Measurements from ENCODE around the gene UFD1. TPM values are rescaled to one million over a fixed set of nuclear protein-coding genes. Genes with fewer than 3 reads are reported as not detected.
"Not testable (repeated sequence)": the region's sequence is repeated elsewhere in the genome, so short reads cannot be mapped to it uniquely, and the experiment has no call there.

The UFD1 gene
- total RNA-seq, 2 experiments from 2014 or later: 62.1 to 65.6 TPM

DNA sequence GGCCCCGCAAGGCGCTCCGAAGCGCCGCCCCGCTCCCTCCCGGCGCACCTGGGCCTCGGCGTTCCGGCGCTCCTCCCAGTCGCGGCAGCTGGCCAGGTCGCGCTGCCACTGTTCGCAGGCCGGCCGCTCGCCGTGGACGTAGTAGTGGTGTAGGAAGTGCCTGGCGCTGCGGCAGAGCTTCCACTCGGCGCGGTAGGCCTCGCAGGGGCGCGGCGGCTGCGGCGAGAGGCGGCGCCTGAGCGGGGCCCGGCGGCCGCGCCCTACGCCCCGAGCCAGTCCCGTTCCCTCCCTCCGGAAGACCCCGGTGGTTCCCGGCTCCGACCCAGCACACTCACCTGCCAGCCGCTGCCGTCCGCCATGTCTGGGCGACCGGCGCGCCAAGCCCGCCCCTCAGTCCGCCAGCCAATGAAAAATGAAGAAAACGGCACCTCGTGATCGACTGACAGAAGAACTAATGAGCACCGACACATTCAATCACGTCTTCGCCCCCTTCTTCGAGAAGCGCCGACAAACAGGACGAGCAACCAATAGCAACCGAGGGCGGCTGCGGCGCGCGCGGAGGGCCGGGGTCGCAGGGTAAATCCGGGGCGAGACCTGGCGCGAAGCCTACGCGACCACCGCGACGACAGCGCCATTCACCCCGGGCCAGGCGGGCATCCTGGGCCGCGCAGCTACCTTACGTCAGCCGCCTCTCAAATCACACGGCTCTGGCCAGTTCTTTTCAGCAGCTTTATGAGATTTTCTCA, 31.5 kb downstream of the UFD1 start, which contains the start of gene C22orf39:
Gene C22orf39 (minus strand): TSS at position 382 of the 746 bp plus-strand sequence. CDS start 23 bp downstream, at position 359.
- Mint-ChIP-seq H3K9me3 (no peaks in the 10 kb centered on the region), H3K4me1 (peaks cover 37% of the 10 kb centered on the region), H3K36me3 (ENCODE audit: low read depth) (peaks cover 39% of the 10 kb centered on the region), H3K27me3 (no peaks in the 10 kb centered on the region), H3K27ac (peak within 1 kb of the TSS; percentile 82), H3K4me3 (peak within 1 kb of the TSS; percentile 80)
- DNase-seq: peak; percentile 91
- ChIA-PET POLR2A (interaction anchor here (0.6 to 6.6 kb wide), 15 partner anchors 10 to 325 kb away, joined by 3 to 113 read pairs (median 4); partner anchors contain the start of genes CDC45, DGCR2, ESS2 and HIRA), CTCF (interaction anchor here (0.7 to 1.4 kb wide), 4 partner anchors 15 to 268 kb away, joined by 3 to 4 read pairs (median 3); no protein-coding TSS in a partner anchor)

- H3K4me3 Mint-ChIP-seq: peak overlapping the region; percentile 80
- POLR2A ChIA-PET: interaction anchor here (0.6 to 6.6 kb wide), 14 partner anchors 10 to 324 kb away, joined by 3 to 113 read pairs (median 4); partner anchors contain the start of genes CDC45, DGCR2, HIRA and MRPL40
- peaks cover 39% of the 10 kb centered on the region for H3K36me3 Mint-ChIP-seq (ENCODE audit: low read depth)
- H3K4me1 Mint-ChIP-seq: peaks cover 37% of the 10 kb centered on the region
- CTCF ChIA-PET: interaction anchor here (0.7 to 1.2 kb wide), 3 partner anchors 16 to 268 kb away, joined by 3 read pairs; no protein-coding TSS in a partner anchor
- H3K27me3 Mint-ChIP-seq: no peaks in the 10 kb centered on the region
- DNase-seq: no peak
- H3K9me3 Mint-ChIP-seq: no peaks in the 10 kb centered on the region
- peak overlapping the region; percentile 70 for H3K27ac Mint-ChIP-seq
These were observed 32.2 kb downstream of the UFD1 start for GRCh38 chr22:19446603-19447329.

- not testable (repeated sequence) for H3K9me3 Mint-ChIP-seq, DNase-seq, H3K27me3 Mint-ChIP-seq, H3K27ac Mint-ChIP-seq
- H3K36me3 Mint-ChIP-seq (ENCODE audit: low read depth): peaks cover 37% of the 10 kb centered on the region
- POLR2A ChIA-PET: interaction anchor here (1.0 to 6.6 kb wide), 5 partner anchors 13 to 184 kb away, joined by 3 to 113 read pairs (median 3); partner anchors contain the start of genes CDC45, HIRA, MRPL40 and UFD1
- peaks cover 37% of the 10 kb centered on the region for H3K4me1 Mint-ChIP-seq
- H3K4me3 Mint-ChIP-seq: peak overlapping the region; percentile 42
- CTCF ChIA-PET: interaction anchor here (1.1 to 1.3 kb wide), 4 partner anchors 13 to 185 kb away, joined by 3 to 4 read pairs (median 3); no protein-coding TSS in a partner anchor
These were observed 33.6 kb downstream of the UFD1 start for GRCh38 chr22:19445279-19445982.

GRCh38 chr22:19443544-19444211, 35.3 kb downstream of the UFD1 start:
- H3K4me3 Mint-ChIP-seq: no peak overlapping the region
- H3K9me3 Mint-ChIP-seq: no peaks in the 10 kb centered on the region
- POLR2A ChIA-PET: interaction anchor here (0.8 to 6.6 kb wide), 4 partner anchors 9 to 35 kb away, joined by 3 to 113 read pairs (median 3); partner anchors contain the start of genes HIRA and MRPL40
- CTCF ChIA-PET: no interaction called here
- no peak overlapping the region for H3K27ac Mint-ChIP-seq
- peaks cover 40% of the 10 kb centered on the region for H3K36me3 Mint-ChIP-seq (ENCODE audit: low read depth)
- peaks cover 29% of the 10 kb centered on the region for H3K4me1 Mint-ChIP-seq
- no peak for DNase-seq
- H3K27me3 Mint-ChIP-seq: no peaks in the 10 kb centered on the region

DNA sequence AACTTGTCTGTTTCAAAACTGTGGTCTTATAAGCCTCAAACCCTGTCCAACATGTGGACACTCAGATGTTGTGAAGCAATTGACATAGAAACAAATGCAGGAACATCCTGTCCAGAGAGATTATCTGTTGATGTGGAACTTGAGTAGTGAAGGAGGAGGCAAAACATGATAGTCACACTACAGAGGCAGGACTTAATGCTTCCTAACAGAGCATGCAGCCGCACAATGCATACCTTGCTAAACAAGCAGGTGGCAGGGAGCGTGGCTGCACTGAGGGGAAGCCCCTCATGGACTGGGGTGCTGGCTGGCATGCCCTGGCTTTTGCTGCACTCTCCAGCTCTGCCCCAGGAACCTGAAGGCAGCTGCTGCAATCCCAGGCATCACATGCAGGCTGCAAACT, 36.8 kb downstream of the UFD1 start:
- H3K4me3 Mint-ChIP-seq: no peak overlapping the region
- H3K27ac Mint-ChIP-seq: no peak overlapping the region
- no peak for DNase-seq
- no peaks in the 10 kb centered on the region for H3K9me3 Mint-ChIP-seq
- CTCF ChIA-PET: no interaction called here
- POLR2A ChIA-PET: interaction anchor here (1.2 to 1.3 kb wide), 2 partner anchors 9 to 11 kb away, joined by 3 read pairs; partner anchors contain the start of gene HIRA
- H3K36me3 Mint-ChIP-seq (ENCODE audit: low read depth): peaks cover 45% of the 10 kb centered on the region
- peaks cover 22% of the 10 kb centered on the region for H3K4me1 Mint-ChIP-seq
- no peaks in the 10 kb centered on the region for H3K27me3 Mint-ChIP-seq

- POLR2A ChIA-PET: interaction anchor here (1.1 to 1.2 kb wide), 2 partner anchors 9 to 15 kb away, joined by 3 read pairs; partner anchors contain the start of gene HIRA
These were observed 38.4 kb downstream of the UFD1 start for GRCh38 chr22:19440411-19441195.

GRCh38 chr22:19438298-19438697, 40.7 kb downstream of the UFD1 start:
- Mint-ChIP-seq H3K4me3 (no peak overlapping the region), H3K4me1 (peaks cover 11% of the 10 kb centered on the region), H3K27me3 (no peaks in the 10 kb centered on the region), H3K9me3 (no peaks in the 10 kb centered on the region), H3K36me3 (ENCODE audit: low read depth) (peaks cover 30% of the 10 kb centered on the region), H3K27ac (no peak overlapping the region)
- POLR2A ChIA-PET: interaction anchor here (0.6 kb wide), 1 partner anchor 9 kb away, joined by 3 read pairs; no protein-coding TSS in a partner anchor
- DNase-seq: no peak
- CTCF ChIA-PET: no interaction called here

More at GRCh38 chr22:19440411-19441195, 38.4 kb downstream of the UFD1 start:
- H3K27me3 Mint-ChIP-seq: no peaks in the 10 kb centered on the region
- H3K4me1 Mint-ChIP-seq: peaks cover 12% of the 10 kb centered on the region
- H3K4me3 Mint-ChIP-seq: no peak overlapping the region
- DNase-seq: no peak
- no peak overlapping the region for H3K27ac Mint-ChIP-seq
- H3K9me3 Mint-ChIP-seq: no peaks in the 10 kb centered on the region
- peaks cover 40% of the 10 kb centered on the region for H3K36me3 Mint-ChIP-seq (ENCODE audit: low read depth)
- CTCF ChIA-PET: no interaction called here

- H3K4me3 Mint-ChIP-seq, DNase-seq, H3K9me3 Mint-ChIP-seq, CTCF ChIA-PET, H3K27me3 Mint-ChIP-seq: not testable (repeated sequence)
- POLR2A ChIA-PET: interaction anchor here (0.6 kb wide), 1 partner anchor 11 kb away, joined by 4 read pairs; the partner anchor contains the start of gene C22orf39
- Mint-ChIP-seq H3K36me3 (ENCODE audit: low read depth) (peaks cover 25% of the 10 kb centered on the region), H3K27ac (peak overlapping the region; percentile 4), H3K4me1 (peaks cover 20% of the 10 kb centered on the region)
These were observed 42.4 kb downstream of the UFD1 start for GRCh38 chr22:19436444-19437161.

- peaks cover 25% of the 10 kb centered on the region for H3K36me3 Mint-ChIP-seq (ENCODE audit: low read depth)
- H3K27me3 Mint-ChIP-seq: no peaks in the 10 kb centered on the region
- no peak overlapping the region for H3K27ac Mint-ChIP-seq
- DNase-seq: no peak
- no peaks in the 10 kb centered on the region for H3K9me3 Mint-ChIP-seq
- no peak overlapping the region for H3K4me3 Mint-ChIP-seq
- peaks cover 23% of the 10 kb centered on the region for H3K4me1 Mint-ChIP-seq
- CTCF ChIA-PET: no interaction called here
- POLR2A ChIA-PET: interaction anchor here (1.1 to 7.0 kb wide), 4 partner anchors 11 to 67 kb away, joined by 3 to 113 read pairs (median 4); partner anchors contain the start of gene C22orf39
These were observed 44.0 kb downstream of the UFD1 start for GRCh38 chr22:19434829-19435580.

DNA sequence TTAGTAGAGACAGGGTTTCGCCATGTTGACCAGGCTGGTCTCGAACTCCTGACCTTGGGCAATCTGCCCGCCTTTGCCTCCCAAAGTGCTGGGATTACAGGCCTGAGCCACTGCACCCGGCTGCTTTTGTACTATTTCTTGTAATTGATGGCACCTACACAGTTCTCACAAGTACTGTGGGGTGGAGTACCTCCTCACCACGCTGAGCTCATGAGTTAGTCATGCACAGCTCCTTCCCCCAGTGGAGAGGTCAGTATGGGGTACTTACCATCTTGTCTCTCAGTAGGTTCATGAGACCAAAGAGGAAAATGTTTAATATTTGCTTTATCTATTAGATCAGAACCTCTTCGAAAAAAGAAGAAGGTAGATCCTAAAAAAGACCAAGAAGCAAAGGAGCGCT, 44.6 kb downstream of the UFD1 start:
- CTCF ChIA-PET: no interaction called here
- POLR2A ChIA-PET: interaction anchor here (1.3 to 7.0 kb wide), 4 partner anchors 12 to 66 kb away, joined by 3 to 113 read pairs (median 32); partner anchors contain the start of genes C22orf39, CDC45 and UFD1
- Mint-ChIP-seq H3K36me3 (ENCODE audit: low read depth) (peaks cover 30% of the 10 kb centered on the region), H3K4me1 (peaks cover 29% of the 10 kb centered on the region), H3K4me3 (peak overlapping the region; percentile 24), H3K27me3 (no peaks in the 10 kb centered on the region), H3K9me3 (no peaks in the 10 kb centered on the region), H3K27ac (peak overlapping the region; percentile 56)
- DNase-seq: no peak

Measured in activated CD4-positive, alpha-beta memory T cell treated with anti-CD3 and anti-CD28 coated beads, Interleukin-2, amount 10 ng/mL, durations not matched to agents 7 days and 5 days (primary cell).